CD4-positive, alpha-beta T cell (primary cell): Measurements from ENCODE around the gene OTUB1. TPM values are rescaled to one million over a fixed set of nuclear protein-coding genes. Genes with fewer than 3 reads are reported as not detected.

Source experiments
- ATAC-seq: fragments of 200-7000 bp; cut with Tn5 transposase; one replicate; pipeline ENCODE4 v1.10.0; 2022; ENCODE audit warnings: mild to moderate bottlenecking; ENCODE audit not compliant: poor library complexity
- CTCF ChIA-PET: fragments of 350-600 bp; sonication (Branson Sonifier 250); formaldehyde crosslinking; loops from one replicate; lab custom pipeline; 2021; ENCODE audit warnings: antibody characterized with exemption, inconsistent platforms; lab: Charles Lee
- POLR2A ChIA-PET: fragments of 350-600 bp; sonication (Branson Sonifier 250); formaldehyde crosslinking; loops from one replicate; lab custom pipeline; 2021; ENCODE audit warnings: antibody characterized with exemption, inconsistent platforms; lab: Charles Lee
- DNase-seq, 14 experiments: peaks; one replicate each; pipeline ENCODE4 v3.0.0-alpha.2; 2013 to 2020; ENCODE audit warnings: mixed read lengths in 2 of 14
- H3K27ac ChIP-seq, 2 donors: one replicate each; pipeline versions ENCODE4 v1.5.1 to v1.7.0; 2013; ENCODE audit warnings: low read length in 2 of 2, low read depth in 1 of 2, mild to moderate bottlenecking in 1 of 2
- H3K27me3 ChIP-seq, 2 experiments: 1 replicate in 1 of 2; 2 replicates in 1 of 2; pipeline versions ENCODE4 v1.6.1 to v1.7.0; 2013; ENCODE audit warnings: low read length in 2 of 2, control low read depth in 1 of 2, mild to moderate bottlenecking in 1 of 2, moderate library complexity in 1 of 2; ENCODE audit not compliant: insufficient read depth in 2 of 2, control insufficient read depth in 1 of 2
- H3K36me3 ChIP-seq: one replicate; pipeline ENCODE4 v1.6.1; 2013; ENCODE audit warnings: low read length, control low read depth; ENCODE audit not compliant: insufficient read depth
- H3K4me1 ChIP-seq: one replicate; pipeline ENCODE4 v1.6.1; 2013; ENCODE audit warnings: low read length, control low read depth; ENCODE audit not compliant: insufficient read depth
- H3K4me3 ChIP-seq: one replicate; pipeline ENCODE4 v1.5.1; 2013; ENCODE audit warnings: mild to moderate bottlenecking, low read length, moderate library complexity
- H3K9me3 ChIP-seq, 2 experiments: 1 replicate in 1 of 2; 2 replicates in 1 of 2; pipeline versions ENCODE4 v1.6.1 to v1.7.0; 2013; ENCODE audit warnings: low read length in 2 of 2, mild to moderate bottlenecking in 2 of 2, control low read depth in 1 of 2, moderate library complexity in 1 of 2; ENCODE audit not compliant: control insufficient read depth in 1 of 2, insufficient read depth in 1 of 2
- H3K27ac Mint-ChIP-seq: one replicate; pipeline ENCODE4 v1.8.0; 2020; ENCODE audit warnings: mixed read lengths
- H3K27me3 Mint-ChIP-seq: one replicate; pipeline ENCODE4 v1.8.0; 2021; ENCODE audit warnings: mixed read lengths
- H3K36me3 Mint-ChIP-seq: one replicate; pipeline ENCODE4 v1.8.0; 2021; ENCODE audit warnings: low read depth, mixed read lengths
- H3K4me1 Mint-ChIP-seq: one replicate; pipeline ENCODE4 v1.8.0; 2021; ENCODE audit warnings: low read depth, mixed read lengths
- H3K4me3 Mint-ChIP-seq: one replicate; pipeline ENCODE4 v1.8.0; 2020; ENCODE audit warnings: mild to moderate bottlenecking, mixed read lengths
- H3K9me3 Mint-ChIP-seq: one replicate; pipeline ENCODE4 v1.8.0; 2020; ENCODE audit warnings: mixed read lengths
- CTCF ChIP-seq: fragments of 200-600 bp; IDR thresholded peaks from one replicate; pipeline ENCODE4 v1.8.0; 2022; ENCODE audit warnings: antibody characterized with exemption, mild to moderate bottlenecking
- intact Hi-C, 2 experiments: fragments of 100-400 bp; cut with DNase I in 1 of 2; cut with micrococcal nuclease in 1 of 2; formaldehyde crosslinking; loops; one replicate each; pipeline versions ENCODE4 v1.15.1 to v1.9.0; 2023 to 2025; cut with DNase I, micrococcal nuclease
- total RNA-seq, 174 experiments: library from RNA in 2 of 174; stranded (reverse) in 2 of 174; gene quantifications; one replicate each; pipeline ENCODE4 v1.2.3 and lab custom pipeline; 2021 to 2026

OTUB1 gene
- total RNA-seq, 2 experiments from 2014 or later = 57.5 to 60.0 TPM

GRCh38 chr11:64017945-64018224 lies 31.6 kb downstream of the OTUB1 start:
- Mint-ChIP-seq H3K9me3 (no peaks in the 10 kb centered on the region), H3K36me3 (no peaks in the 10 kb centered on the region), H3K27me3 (no peaks in the 10 kb centered on the region), H3K4me3 (no peak overlapping the region), H3K27ac (no peak overlapping the region), H3K4me1 (no peaks in the 10 kb centered on the region)
- no peaks in the 10 kb centered on the region for H3K9me3 ChIP-seq
- ATAC-seq = no peak
- no peak for TF ChIP-seq CTCF
- no peak overlapping the region for H3K4me3 ChIP-seq
- POLR2A ChIA-PET = no interaction called here
- H3K4me1 ChIP-seq = no peaks in the 10 kb centered on the region
- intact Hi-C loops = no loop called here
- no peaks in the 10 kb centered on the region for H3K27me3 ChIP-seq
- no peak overlapping the region for H3K27ac ChIP-seq
- no peaks in the 10 kb centered on the region for H3K36me3 ChIP-seq
- CTCF ChIA-PET = no interaction called here
- no peak for DNase-seq

- ATAC-seq (no peak), DNase-seq (no peak)
- H3K27ac ChIP-seq = no peak overlapping the region
- ChIA-PET POLR2A (no interaction called here), CTCF (no interaction called here)
- no peak overlapping the region for H3K4me3 Mint-ChIP-seq
- no peaks in the 10 kb centered on the region for H3K9me3 Mint-ChIP-seq
- no peaks in the 10 kb centered on the region for H3K4me1 ChIP-seq
- H3K36me3 ChIP-seq = no peaks in the 10 kb centered on the region
- no peaks in the 10 kb centered on the region for H3K36me3 Mint-ChIP-seq
- no peak for TF ChIP-seq CTCF
- H3K27me3 Mint-ChIP-seq = no peaks in the 10 kb centered on the region
- no peaks in the 10 kb centered on the region for H3K4me1 Mint-ChIP-seq
- H3K27me3 ChIP-seq = no peaks in the 10 kb centered on the region
- no peak overlapping the region for H3K4me3 ChIP-seq
- intact Hi-C loops = no loop called here
- H3K9me3 ChIP-seq = no peaks in the 10 kb centered on the region
- no peak overlapping the region for H3K27ac Mint-ChIP-seq
Observed at GRCh38 chr11:64018310-64018709, 32.1 kb downstream of the OTUB1 start.

GRCh38 chr11:64019106-64020037 lies 33.1 kb downstream of the OTUB1 start:
- intact Hi-C loops = no loop called here
- Mint-ChIP-seq H3K27ac (no peak overlapping the region), H3K36me3 (no peaks in the 10 kb centered on the region), H3K9me3 (no peaks in the 10 kb centered on the region), H3K27me3 (no peaks in the 10 kb centered on the region), H3K4me1 (no peaks in the 10 kb centered on the region), H3K4me3 (no peak overlapping the region)
- Histone ChIP-seq H3K4me1 (no peaks in the 10 kb centered on the region), H3K36me3 (no peaks in the 10 kb centered on the region), H3K27ac (no peak overlapping the region), H3K27me3 (no peaks in the 10 kb centered on the region), H3K9me3 (no peaks in the 10 kb centered on the region), H3K4me3 (no peak overlapping the region)
- ChIA-PET POLR2A (no interaction called here), CTCF (no interaction called here)
- no peak for TF ChIP-seq CTCF
- ATAC-seq = no peak
- DNase-seq = no peak
